Thoracic aorta (tissue), 2 donors: ENCODE results near the gene SLC16A11. TPM values are rescaled to one million over a fixed set of nuclear protein-coding genes. Genes with fewer than 3 reads are reported as not detected.

Experiments
- ATAC-seq: fragments of 150-250 bp; one replicate; pipeline ENCODE4 v1.8.0; 2017; ENCODE audit warnings: low read depth; ENCODE audit not compliant: insufficient number of reproducible peaks, low FRiP score
- DNase-seq: peaks from one replicate; pipeline ENCODE4 v3.0.0-alpha.2; 2020; ENCODE audit warnings: low spot score
- H3K27ac ChIP-seq, 2 donors: fragments of 200-600 bp; sonication (generic); 1 replicate in 1 of 2; 2 replicates in 1 of 2; pipeline ENCODE4 v1.5.1; 2016; ENCODE audit warnings: mild to moderate bottlenecking in 2 of 2, moderate library complexity in 2 of 2
- H3K27me3 ChIP-seq: fragments of 200-600 bp; sonication (generic); replicated peaks from 2 replicates; pipeline ENCODE4 v1.6.0; 2016; ENCODE audit warnings: mild to moderate bottlenecking; ENCODE audit not compliant: insufficient read depth
- H3K36me3 ChIP-seq: fragments of 200-600 bp; sonication (generic); one replicate; pipeline ENCODE4 v1.5.1; 2016
- H3K4me1 ChIP-seq, 2 donors: fragments of 200-600 bp; sonication (generic); 1 replicate in 1 of 2; 2 replicates in 1 of 2; pipeline versions ENCODE4 v1.5.1 to v1.6.0; 2016; ENCODE audit warnings: low read depth in 2 of 2, mild to moderate bottlenecking in 1 of 2; ENCODE audit not compliant: control insufficient read depth in 1 of 2
- H3K4me3 ChIP-seq: fragments of 200-600 bp; sonication (generic); 2 replicates; pipeline ENCODE4 v1.5.1; 2016; ENCODE audit warnings: mild to moderate bottlenecking
- H3K9me3 ChIP-seq: fragments of 200-600 bp; sonication (generic); 2 replicates; pipeline ENCODE4 v1.5.1; 2016
- total RNA-seq, 2 donors: library from RNA; depleted of rRNA; stranded (reverse); fragments of >200 nt; gene quantifications; one replicate each; pipeline versions ENCODE4 v1.1.0 to v1.2.3, GENCODE V29; 2016
- TF ChIP-seq, protein P1 (sequence below): fragments of 200-600 bp; sonication (generic); IDR thresholded peaks from one replicate; pipeline ENCODE4 v1.5.1; 2019; ENCODE audit warnings: antibody characterized with exemption

Gene SLC16A11
- total RNA-seq, 2 donors from 2014 or later, result 0.27 TPM; not detected in 1

GRCh38 chr17:6998855-6999508 lies 44.9 kb downstream of the SLC16A11 start:
- H3K9me3 ChIP-seq, result no peaks in the 10 kb centered on the region
- TF ChIP-seq, protein P1, sequence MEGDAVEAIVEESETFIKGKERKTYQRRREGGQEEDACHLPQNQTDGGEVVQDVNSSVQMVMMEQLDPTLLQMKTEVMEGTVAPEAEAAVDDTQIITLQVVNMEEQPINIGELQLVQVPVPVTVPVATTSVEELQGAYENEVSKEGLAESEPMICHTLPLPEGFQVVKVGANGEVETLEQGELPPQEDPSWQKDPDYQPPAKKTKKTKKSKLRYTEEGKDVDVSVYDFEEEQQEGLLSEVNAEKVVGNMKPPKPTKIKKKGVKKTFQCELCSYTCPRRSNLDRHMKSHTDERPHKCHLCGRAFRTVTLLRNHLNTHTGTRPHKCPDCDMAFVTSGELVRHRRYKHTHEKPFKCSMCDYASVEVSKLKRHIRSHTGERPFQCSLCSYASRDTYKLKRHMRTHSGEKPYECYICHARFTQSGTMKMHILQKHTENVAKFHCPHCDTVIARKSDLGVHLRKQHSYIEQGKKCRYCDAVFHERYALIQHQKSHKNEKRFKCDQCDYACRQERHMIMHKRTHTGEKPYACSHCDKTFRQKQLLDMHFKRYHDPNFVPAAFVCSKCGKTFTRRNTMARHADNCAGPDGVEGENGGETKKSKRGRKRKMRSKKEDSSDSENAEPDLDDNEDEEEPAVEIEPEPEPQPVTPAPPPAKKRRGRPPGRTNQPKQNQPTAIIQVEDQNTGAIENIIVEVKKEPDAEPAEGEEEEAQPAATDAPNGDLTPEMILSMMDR, result no peak
- H3K4me1 ChIP-seq, result peaks cover 11 to 14% of the 10 kb centered on the region in 2 donors
- peaks cover 25% of the 10 kb centered on the region for H3K36me3 ChIP-seq
- no peak overlapping the region for H3K27ac ChIP-seq
- no peaks in the 10 kb centered on the region for H3K27me3 ChIP-seq
- no peak overlapping the region for H3K4me3 ChIP-seq
- ATAC-seq (no peak), DNase-seq (no peak)

- Histone ChIP-seq H3K27me3 (no peaks in the 10 kb centered on the region), H3K27ac (no peak overlapping the region), H3K36me3 (peaks cover 23% of the 10 kb centered on the region), H3K4me1 (peaks cover 11 to 14% of the 10 kb centered on the region in 2 donors), H3K9me3 (no peaks in the 10 kb centered on the region), H3K4me3 (no peak overlapping the region)
- DNase-seq, result no peak
- no peak for ATAC-seq
- TF ChIP-seq, protein P1, result no peak
Observed at GRCh38 chr17:6997171-6997570, 46.7 kb downstream of the SLC16A11 start.

GRCh38 chr17:6996256-6997011 lies 47.5 kb downstream of the SLC16A11 start:
- H3K27me3 ChIP-seq, result no peaks in the 10 kb centered on the region
- peak overlapping the region; percentile 70 for H3K4me3 ChIP-seq
- TF ChIP-seq, protein P1, result no peak
- DNase-seq, result no peak
- H3K36me3 ChIP-seq, result peaks cover 16% of the 10 kb centered on the region
- ATAC-seq, result no peak
- no peak overlapping the region for H3K27ac ChIP-seq
- no peaks in the 10 kb centered on the region for H3K9me3 ChIP-seq
- H3K4me1 ChIP-seq, result peaks cover 11 to 14% of the 10 kb centered on the region in 2 donors

DNA sequence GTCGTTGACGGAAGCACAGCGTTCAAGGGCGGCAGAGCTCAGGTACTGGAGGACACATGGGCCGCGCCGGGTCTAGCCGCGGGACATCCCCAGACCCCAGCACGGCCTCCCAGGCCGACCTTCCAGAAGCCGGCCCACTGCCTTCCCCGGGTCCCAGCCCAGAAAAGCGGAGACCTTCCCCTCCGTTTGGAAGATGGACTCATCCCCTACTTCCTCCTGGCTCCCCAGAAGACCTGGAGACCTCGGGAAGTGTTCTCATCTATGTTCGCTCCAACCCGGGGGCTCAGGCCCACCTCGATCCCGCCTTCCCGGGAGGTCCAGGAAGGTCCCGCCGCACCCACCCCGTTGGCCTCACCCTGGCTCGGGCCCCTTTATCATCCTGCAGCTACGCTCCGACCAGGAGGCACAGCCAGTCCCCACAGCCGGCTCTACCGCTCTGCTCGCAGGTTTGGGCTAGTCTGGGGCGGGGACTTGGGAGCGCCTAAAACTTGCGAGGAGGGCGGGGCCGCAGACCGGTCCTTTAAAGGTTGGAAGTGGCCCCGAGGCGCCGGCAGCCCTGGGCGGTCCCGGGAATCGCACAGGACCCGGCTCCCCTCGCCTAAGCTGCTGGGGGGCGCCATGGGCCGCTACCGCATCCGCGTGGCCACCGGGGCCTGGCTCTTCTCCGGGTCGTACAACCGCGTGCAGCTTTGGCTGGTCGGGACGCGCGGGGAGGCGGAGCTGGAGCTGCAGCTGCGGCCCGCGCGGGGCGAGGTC lies 48.2 kb downstream of the SLC16A11 start, which contains the start of gene ALOX12:
TSS of gene ALOX12 (plus strand) at position 550 of the 756 bp plus-strand sequence. CDS start at position 619, 69 bp downstream.
- DNase-seq, result no peak
- Histone ChIP-seq H3K4me1 (peaks cover 11 to 14% of the 10 kb centered on the region in 2 donors), H3K27me3 (no peaks in the 10 kb centered on the region), H3K36me3 (peaks cover 12% of the 10 kb centered on the region), H3K27ac (no peak within 1 kb of the TSS), H3K9me3 (no peaks in the 10 kb centered on the region), H3K4me3 (peak within 1 kb of the TSS; percentile 70)
- TF ChIP-seq, protein P1, result no peak
- no peak for ATAC-seq
